Hematopoietic multipotent progenitor cell treated with erythropoietin and hydrocortisone succinate and interleukin-3 and kit ligand, for 17 days (in vitro differentiated cells): ENCODE data around the gene FHOD3.

ENCODE experiments used
- DNase-seq: peaks from one replicate; pipeline ENCODE4 v3.0.0-alpha.2; 2015; ENCODE audit warnings: low spot score

FHOD3 gene

DNA sequence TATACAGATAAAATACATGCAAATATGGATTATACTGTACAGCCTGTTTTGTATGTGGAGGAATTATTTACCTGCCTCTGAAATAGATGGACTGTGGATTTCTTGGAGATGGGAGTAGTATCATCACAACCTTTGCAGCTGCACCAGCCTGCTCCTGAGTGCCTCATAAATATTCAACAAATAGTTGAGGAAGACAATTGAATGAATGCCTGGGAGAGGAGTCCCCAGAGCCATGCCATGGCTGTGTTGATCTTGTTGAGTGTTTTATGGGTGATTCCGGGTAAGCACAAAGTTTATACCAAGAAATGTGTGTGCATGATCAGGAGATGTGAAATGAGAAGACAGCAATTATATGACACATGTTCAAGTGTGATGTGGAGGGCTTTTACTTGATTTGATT, 225.0 kb downstream of the FHOD3 start:
- DNase-seq: no peak

DNA sequence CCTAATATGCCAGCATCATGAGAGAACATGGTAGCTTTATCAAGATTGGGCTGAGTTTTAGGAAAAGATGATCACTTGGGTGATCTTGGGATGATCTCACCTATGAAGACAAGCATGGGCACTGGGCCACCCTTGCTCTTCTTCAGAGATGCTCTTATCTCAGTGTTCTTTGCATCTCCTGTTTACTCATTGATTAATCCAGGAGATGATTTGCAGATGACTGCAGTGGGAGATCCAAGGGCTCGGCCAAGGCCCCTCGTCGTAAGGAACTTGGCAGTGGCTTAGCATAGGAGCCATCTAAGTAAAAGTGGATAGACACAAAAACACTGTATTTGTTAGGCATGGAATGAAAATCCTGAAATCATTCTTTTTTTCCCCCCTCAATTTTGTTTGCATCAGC, 228.4 kb downstream of the FHOD3 start:
- DNase-seq: no peak

DNA sequence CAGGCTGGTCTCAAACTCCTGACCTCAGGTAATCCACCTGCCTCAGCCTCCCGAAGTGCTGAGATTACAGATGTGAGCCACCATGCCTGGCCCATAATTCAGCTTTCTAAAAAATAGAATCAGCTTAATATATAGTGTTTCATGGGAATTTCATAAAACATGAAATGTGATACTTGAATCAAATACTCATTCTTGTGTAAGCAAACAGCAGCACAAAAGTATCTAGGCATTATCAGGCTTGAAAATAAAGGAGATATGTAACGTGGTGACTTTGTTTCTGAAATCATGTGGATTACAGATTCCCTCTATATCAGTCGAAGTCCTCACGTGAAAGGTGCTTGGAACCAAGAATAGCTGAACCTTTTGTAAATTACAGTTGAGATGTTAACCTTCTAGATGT, 229.1 kb downstream of the FHOD3 start:
- DNase-seq: no peak

DNA sequence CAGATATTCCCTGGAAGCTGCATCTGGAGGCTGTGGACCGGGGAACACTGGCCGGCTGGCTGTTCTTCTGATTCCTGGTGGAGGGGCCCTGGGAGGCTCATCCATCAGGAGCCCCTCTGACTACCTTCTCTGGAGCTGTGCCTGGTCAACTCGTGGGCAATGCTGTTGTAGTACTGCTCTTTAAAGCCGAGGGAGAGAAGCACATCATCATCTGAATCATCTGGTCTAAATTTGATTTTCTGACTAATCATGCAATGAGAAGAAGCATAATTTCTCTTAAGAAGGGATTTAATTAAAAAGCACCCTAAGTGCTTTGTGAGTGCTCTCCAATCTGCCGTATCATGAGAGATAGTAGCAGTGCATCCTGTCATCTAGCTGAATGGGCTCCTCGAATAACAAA, 229.5 kb downstream of the FHOD3 start:
- DNase-seq: no peak

DNA sequence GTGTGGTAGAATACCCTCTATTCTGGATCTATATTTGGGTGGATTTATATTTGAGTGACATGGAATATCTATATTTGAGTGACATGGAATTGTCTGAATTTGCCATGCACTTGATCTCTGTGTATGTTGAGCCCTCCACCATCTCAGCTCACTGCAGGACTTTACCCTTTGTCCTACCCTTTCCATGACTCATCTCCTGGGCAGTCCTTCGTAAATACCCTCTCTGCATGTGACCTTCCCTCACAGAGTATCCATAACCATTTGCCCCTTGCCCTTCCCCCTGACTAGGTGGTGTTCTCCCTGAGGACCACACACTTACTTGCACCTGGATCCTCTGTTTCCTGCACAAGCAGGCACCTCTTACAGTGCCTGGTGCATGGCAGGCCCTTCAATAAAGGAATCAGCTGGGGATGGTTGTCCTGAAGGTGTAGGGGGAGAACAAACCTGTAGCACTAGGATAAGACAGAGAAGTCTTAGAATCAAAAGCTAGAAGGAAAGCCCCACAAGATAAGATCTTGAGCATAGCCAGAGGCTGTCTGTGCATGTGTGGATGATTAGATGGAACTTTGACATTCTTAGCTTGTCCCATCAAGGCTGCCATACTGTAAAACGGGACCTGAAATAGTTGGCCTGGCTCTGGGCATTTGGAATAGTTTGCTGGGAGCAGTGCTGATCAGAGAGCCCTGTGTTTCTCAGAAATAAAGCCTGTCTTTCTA, 230.4 kb downstream of the FHOD3 start:
- no peak for DNase-seq

DNA sequence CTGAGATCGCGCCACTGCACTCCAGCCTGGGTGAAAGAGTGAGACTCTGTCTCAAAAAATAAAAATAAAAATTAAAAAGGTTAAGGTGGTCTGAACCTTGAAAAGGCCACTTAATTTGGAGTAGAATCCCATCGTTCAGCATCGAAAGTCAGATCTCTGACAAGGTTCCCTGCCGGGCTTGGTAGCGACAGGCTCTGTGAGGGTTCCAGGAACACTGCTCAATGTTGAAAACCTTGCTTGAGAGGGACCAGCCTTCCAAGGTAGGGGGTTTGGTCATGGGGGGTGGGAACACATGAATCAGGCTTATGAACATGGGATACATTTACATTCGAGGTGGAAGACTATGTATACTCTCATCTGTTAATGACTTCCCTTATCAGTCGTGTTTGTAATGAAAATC, 232.2 kb downstream of the FHOD3 start:
- DNase-seq: no peak

DNA sequence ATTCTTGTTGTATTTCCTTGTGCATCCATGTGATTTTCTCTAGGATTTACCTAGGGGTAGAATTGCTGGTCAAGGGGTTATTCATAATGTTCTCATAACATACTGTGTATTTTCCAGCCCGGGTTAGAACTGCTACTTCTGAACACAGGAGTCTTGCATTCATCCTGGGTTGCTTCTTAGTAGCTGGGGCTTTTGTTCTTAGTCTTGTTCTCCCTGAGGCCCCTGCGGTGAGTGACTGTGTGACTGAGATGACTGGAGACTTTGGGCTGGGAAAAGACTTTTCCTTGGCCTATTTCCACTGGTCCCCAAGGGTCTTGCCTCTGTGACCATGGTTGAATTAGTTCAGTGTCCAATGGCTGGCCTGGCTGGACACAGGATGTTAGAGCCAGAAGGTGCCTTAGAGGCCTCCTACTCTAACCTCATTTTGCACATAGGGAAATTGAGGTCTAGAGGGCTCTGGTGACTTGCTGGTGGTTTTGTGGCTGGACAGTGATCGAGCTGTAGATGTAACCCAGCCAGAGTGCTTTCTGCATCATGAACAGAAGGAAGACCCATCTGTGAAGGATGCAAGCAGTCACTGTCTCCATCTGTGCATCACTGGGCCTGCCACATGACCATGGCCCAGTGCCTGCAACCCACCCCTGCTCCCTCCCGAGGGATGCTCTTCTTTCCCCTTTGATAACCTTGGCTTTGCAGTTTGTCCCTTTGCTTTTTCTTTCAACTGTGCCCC, 233.3 kb downstream of the FHOD3 start:
- DNase-seq: no peak

DNA sequence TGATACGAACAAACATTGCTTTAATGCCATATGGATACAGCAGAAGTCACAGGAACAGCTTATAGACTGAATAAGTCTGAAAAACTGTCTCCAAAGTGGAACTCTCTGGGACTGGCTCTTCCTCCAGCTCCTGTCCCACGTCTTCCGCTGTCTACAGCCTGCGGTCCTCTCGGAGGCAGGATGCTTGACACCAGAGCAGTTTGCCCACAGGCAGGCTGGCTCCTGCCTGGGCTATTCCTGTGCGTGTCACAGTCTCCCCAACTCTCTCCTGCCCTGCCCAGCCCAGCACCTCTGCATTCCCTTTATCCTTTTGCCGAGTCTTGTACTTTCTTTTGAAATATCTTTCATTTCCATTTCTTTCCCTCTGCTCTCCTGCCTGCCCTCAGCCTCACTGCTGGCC, 234.1 kb downstream of the FHOD3 start:
- no peak for DNase-seq

DNA sequence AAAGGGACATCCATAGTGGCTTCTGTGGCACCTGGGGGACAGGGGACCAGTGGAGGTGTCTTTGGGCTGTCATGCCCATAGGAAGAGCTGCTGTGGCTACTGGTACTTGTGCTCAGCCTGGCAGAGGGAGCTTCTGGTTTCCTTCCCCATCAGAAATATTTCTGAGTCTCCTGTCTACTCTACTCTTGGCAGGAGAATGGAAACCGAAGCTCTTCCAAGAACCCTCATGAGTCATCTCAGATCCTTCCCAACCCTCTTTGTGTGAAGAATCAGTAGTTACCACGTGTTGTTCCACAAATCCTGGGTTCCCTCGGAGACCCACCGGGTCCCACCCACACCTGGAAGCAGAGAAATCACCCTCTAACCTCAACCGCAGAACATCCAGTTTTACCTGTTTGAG, 234.9 kb downstream of the FHOD3 start:
- no peak for DNase-seq

DNA sequence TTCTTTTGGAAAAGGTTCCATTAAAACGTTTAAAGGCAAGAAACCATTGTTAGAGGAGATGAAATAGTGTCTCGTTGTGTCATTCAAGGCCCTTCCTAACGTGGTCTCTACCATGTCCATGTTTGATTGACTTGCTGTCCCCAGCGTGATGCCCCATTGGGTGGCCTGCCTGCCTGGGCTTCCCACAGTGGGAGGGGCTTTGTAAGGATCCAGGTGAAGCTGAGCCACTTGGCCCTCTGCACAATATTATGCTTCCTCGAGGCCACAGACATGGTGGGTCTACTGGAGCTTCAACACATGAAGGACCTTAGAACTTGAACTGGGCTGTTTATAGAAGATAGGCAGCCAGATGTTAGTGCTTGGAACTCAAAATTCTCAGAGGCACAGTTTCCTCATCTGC, 235.3 kb downstream of the FHOD3 start:
- no peak for DNase-seq

DNA sequence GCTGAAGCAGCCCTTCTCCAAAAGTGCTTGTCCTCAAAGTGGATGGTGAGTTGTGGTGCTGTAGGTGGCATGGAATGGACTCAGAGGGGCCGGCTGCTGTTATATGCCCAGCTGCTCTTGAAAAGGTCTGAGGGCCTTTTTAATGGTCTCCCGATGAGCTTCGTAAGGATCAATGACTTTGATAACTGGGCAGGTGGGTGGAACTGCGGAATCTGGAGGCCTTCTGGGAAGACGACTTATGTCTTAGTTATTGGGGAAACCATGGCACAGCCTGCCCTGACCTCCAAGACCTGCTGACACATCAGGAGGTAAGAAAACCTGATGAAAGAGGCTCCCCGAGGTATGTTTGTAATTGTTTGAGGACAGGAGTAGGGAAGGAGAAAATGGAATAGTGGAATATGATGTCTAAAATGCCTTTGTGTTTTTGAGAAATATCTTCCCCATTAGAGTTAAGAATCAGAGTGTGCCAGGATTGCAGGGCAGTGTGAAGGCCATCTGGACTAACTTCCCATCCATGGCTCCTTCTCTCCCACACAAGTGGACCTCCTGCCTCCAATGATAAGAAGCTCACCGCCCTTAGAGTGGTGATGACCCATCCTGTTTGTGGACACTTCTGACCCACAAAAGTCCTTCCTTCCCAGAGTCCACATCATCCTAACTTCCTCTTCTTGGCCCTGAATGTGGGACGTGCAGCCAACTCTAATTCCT, 236.1 kb downstream of the FHOD3 start:
- no peak for DNase-seq

DNA sequence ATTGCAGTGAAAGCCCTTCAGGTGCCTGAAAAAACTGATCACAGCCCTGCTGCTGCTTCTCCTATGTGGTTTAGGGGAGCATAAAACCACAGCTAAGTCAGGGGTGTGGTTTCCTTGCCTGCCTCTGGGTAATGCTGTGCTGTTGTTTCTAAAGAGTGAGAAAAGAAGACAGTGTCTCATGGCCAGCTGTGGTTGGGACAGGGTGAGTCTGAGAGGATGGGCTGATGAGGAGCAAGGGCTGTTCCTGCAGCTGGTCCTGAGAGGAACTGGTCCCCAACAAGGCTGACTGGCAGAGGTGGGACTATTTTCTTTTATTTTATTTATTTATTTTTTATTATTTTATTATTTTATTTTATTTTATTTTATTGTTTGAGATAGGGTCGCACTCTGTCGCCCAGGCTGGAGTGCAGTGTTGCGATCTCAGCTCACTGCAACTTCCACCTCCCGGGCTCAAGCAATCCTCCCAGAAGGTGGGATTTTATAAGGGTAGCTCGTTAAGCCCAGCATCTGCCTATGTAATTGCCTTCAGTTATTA, 236.7 kb downstream of the FHOD3 start:
- no peak for DNase-seq

DNA sequence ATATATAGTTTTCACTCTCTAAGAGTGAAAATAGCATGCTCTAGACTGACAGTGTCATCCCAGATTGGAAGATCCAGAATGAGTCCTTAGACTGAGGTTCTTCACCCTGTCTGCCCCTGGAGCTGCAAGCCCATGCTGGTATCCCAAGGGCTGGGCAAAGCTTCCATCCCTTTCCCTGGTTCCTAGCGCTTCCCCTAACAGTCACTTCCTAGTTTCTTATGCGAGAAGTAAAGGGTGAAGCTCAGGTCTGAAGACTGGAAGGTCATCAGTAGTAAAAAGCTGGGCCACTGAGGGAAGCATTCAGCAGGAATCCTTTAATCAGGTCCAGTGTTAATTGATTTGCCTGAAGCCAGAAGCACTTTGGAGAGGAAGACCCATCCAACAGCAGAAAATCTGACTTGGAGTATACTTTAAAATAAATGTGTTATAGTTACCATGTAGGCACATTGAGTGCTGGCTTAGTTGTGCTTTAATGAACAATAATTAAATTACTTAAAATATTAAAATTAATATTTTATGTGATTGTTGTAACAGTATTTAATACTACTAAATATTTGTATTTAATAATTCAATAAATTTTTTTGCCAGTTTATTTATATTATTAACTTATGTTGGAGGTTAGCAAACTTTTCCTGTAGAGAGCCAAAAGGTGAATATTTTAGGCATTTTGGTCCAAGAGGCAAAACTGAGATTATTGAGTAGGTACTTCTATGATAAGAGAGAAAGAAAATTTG, 237.9 kb downstream of the FHOD3 start:
- no peak for DNase-seq

DNA sequence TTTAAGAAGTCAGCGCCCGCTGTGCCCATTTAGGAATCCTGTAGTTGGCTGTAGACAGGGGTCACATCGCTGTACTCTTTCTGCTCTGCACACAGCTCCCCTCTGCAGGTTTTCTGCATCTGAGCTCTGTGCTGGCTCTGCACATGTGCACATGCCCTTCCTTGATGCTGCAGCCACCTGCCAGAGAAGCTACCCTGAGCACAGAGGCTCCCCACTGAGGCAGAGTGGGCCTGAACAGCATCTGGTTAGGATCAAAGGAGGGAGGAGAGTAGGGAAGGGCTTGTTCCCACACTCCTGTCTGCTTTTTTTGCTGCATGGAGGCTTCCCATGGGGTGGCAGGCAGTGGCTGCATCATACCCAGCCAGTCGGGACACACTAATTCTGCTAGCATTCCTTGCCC, 238.9 kb downstream of the FHOD3 start:
- DNase-seq: no peak

DNA sequence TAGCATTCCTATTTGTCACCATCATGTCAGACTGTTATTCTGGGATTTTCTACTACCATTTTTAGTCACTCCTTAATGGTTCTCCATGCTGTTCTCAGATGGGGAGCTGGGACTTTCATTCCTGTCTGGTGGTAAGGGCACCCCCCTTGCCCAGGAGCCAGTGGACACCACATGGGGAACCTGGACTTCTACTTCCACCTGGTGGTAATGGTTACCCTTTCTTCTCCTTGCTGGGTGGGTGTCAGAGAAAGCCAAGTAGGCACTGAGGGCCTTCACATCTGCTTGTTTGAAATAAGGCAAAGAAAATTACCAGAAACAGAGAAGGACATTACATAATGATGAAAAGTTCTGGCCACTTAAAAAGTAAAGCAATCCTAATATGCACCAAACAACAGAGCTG, 239.8 kb downstream of the FHOD3 start:
- no peak for DNase-seq

DNA sequence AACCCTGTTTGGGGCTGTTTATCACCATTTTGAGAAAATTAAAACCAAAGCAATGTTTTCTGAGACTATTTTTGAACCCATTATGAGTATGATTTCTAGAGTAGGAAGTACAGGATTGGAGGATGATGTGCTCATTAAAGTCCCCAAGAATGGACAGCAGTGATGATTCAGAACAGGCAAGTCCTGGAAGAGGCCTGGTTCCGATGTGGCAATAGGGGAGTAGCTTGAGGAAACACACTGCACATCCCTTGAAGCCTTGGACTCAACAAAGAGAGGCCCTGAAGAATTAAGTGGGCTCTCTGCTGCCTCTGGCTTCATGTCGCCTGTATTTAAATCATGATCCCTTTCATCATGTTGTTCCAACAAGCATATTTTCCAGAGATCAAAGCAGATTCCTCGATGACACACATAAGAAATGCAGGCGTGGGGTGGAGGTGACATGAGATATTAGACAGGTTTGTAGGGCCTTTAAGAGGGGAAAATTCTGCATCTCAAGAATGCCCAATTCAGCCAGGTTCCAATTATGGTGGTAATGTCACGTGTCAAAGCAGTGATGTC, 242.2 kb downstream of the FHOD3 start:
- DNase-seq: no peak

DNA sequence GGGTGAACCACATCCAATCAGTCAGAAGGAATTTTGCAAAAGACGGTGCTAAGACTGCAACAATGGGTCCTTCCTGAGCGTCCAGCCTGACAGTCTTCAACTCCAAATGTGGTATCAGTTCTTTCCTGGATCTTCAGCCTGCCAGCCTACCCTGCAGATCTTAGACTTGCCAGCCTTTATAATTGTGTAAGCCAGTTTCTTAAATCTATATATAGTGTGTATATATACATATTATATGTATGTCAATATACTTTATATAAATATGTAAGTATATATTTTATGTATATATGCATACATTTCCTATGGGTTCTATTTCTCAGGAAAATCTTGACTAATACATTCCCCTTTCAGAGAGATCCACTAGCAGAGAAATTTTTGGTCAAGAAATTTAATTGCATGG, 245.5 kb downstream of the FHOD3 start:
- no peak for DNase-seq

DNA sequence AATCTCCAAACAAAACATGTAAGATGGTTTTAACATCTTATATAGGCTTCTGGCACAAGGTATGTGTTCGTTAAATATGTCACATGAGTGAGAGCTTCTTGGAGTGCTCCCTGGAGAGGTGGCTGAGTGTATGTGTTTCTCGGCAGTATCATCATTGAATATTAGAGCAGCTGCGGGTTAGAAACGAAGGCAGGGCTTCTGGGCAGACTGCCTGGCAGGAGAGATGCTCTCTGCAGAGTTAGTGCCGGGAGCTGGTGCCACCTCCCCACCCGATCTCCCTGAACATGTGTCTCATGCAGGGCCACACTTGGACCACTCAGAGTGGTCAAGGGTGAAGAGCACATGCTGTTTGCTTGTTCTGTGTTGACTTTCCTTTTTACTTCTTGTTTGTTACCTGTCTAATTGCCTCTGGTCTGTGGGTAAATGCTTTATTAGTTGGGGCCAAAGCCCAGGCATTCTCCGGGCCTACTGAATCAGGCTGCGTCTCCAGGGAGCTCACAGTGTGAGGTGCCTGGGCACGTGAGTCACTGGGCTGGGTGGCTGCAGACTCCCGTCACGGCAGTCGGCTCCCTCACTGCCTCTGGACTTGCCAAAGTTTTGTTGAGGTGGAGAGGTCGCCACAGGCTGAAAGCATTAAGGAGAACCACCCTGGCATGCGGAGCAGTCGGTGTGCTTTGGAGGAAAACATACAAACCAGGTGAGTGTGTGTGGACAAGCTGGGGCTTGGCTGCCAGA, 246.6 kb downstream of the FHOD3 start:
- DNase-seq: no peak

DNA sequence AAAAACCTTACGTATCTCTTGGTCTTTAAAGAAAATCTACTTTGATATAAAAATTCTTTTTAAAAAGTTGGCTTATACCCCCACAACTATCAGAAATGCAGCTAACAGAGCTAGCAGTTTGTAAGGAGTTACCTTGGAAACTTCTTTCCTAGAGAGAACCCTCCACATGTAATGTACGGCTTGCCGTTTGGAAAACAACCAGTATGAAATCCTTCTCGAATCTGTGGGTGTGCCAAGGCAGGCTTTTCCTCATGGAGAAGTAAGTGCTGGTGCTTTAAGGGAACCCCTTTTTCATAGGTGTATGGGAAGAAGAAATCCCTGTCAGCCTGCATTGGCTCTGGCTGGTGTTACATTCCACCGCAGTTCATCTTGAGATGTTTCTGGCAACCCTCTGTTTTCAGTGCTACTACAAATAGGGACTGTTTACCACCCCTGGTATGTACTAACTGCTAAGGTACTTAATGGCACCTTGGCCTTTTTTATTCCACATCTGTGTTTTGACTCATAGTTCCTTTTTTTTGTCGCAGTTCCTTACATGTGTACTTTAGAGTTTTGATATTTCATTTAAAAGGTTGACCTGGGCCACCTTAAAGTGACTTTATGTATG, 248.4 kb downstream of the FHOD3 start:
- no peak for DNase-seq

DNA sequence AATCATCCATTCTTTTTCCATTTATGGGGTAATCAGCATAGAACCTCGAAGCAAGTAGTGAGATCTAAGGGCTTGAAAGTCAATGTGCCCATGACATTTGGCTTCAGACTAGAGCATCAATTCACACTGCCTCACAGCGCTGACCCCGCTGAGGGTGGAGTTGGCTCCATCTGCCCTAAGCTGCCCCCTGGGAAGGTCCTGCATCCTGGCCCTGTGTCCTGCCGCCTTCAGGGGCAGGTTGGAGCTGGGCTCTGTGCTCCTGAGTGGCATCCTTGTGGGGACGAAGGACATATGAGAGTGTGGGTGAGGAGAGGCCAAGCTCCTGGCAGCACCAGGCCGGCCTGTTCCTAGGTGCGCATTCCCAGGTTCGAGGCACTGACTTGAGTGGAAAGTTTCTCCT, 249.4 kb downstream of the FHOD3 start:
- no peak for DNase-seq

DNA sequence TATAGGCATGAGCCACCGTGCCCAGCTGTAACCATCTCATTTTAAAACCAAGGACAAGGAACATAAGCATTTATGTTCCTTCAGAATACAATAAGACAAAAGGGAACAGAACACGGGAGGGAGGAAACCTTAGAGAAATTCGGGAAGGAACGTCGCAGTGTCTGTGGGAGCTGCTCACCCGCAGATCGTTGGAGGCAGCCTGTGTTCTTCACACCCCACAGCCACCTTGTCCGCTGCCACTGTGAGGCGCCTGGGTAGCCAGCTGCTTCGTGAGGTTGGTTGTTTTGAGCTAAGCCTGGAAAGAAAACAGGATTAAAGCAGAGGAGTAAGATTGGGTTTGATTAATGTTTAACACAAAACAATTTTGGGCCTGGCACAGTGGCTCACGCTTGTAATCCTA, 250.0 kb downstream of the FHOD3 start:
- no peak for DNase-seq
